GM18873 (cell line): Measurements from ENCODE around the gene CBS.
"Not testable (repeated sequence)": the region's sequence is repeated elsewhere in the genome, so short reads cannot be mapped to it uniquely, and the experiment has no call there.

Experiments used
- ATAC-seq: cut with Tn5 transposase; IDR thresholded peaks from one replicate; pipeline ENCODE4 v1.9.1; 2021; ENCODE audit warnings: mild to moderate bottlenecking, moderate library complexity, moderate number of reproducible peaks; ENCODE audit not compliant: unreplicated experiment, low FRiP score

The CBS gene

DNA sequence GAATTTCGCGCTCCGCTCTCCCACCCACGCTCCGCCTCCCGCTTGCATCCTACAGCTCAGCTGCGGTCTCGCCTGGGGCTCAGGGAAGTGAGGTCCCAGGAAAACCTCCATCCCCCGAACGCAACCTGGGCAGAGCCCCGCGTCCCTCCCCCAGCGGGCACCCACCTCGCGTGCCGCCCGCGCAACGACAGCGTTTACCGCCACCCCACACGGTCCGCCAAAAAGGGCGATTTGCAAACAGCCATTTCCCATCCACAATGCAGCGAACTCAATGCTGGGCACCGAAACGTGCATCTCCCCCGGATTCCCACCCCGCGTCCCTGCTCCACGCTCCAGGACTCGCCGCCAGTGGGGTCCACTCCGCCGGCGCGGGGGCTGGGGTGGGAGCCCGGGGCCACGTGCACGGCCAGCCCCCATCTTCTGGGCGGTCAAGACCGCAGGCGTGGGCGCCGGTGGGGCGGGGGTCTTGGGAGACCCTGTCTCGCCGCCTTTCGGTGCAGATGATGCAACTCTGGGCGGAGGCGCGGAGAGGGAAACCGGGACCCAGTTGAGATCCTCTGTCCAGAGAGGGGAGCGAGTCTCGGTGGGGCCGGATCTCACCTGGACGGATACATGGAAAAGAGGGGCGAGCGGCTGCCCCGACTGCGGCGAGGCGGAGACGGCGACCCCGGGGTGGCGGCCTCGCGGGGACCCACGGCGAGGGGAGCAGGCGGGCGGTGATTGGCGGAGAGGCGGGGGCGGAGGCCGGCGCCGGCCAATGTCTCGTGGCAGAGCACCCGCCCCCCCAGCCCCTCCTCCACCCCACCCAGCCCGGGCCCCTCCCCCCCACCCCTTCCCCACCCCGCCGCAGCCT, at the start of gene CBS:
CBS (minus strand) TSS at position 666 of the 853 bp plus-strand sequence. CDS start 3,642 bp downstream, outside the sequence.
- not testable (repeated sequence) for ATAC-seq

DNA sequence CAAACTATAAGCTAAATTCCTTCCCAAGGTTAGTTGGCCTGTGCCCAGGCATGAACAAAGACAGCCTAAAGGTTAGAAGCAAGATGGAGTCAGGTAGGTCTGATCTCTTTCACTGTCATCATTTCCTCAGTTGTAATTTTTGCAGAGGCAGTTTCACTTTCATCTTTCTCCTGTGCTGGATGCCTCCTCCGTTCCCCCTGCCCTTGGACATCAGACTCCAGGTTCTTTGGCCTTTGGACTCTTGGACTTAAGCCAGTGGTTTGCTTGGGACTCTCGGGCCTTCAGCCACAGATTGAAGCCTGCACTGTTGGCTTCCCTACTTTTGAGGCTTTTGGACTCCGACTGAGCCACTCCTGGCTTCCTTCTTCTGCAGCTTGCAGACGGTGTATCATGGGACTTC, 40.3 kb upstream of the CBS start:
- not testable (repeated sequence) for ATAC-seq

DNA sequence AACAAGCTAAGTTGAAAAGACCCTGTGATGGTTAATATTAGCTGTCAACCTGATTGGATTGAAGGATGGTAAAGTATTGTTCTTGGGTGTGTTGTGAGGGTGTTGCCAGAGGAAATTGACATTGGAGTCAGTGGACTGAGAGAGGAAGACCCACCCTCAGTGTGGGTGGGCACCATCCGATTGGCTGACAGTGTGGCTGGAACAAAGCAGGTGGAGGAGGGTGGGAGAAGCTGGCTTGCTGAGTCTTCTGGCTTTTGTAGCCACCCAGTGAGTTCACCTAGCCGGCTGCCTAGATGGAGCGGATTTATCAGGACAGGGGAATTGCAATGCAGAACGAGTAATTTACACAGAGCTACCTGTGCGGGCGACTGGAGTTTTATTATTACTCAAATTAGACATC, 38.8 kb upstream of the CBS start:
- ATAC-seq: not testable (repeated sequence)

DNA sequence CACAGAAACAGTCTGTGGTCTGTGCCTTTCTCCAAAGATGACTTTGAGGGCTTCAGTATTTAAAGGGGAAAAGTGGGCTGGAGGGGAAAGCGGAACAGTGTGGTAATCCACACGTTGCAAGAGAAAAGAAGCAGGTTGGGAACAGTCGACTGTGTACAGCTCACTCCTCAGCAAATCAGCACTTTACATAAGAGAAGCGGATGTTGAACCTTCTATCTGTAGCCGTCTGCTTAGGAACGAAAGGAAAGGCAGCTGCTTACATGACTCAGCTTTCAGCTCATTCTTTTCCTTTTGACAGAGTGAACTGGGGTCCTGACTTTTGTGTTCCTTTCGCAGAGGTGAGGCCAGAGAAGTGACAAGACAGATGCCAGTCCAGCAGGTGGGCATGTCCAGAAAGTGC, 33.4 kb upstream of the CBS start:
- not testable (repeated sequence) for ATAC-seq

DNA sequence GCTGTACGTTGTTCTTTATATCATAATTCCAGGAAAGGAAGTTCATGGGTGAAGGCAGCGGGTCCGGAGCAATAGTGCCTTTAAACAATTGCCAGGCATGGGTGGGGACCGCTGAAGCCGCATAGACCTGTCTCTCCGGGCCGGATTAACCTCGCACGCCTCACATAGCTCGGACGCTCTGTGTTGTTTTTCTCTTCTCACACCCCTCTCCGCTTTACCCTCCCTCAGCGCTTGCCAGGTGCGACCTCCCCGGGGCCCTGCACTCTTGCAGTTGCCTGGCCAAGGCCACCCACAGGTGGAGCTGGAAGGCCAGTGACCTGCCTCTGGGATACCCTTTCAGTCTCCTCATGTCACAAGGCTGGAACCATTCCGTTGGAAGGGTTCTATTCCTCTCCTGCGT, 32.5 kb upstream of the CBS start:
- ATAC-seq: not testable (repeated sequence)

DNA sequence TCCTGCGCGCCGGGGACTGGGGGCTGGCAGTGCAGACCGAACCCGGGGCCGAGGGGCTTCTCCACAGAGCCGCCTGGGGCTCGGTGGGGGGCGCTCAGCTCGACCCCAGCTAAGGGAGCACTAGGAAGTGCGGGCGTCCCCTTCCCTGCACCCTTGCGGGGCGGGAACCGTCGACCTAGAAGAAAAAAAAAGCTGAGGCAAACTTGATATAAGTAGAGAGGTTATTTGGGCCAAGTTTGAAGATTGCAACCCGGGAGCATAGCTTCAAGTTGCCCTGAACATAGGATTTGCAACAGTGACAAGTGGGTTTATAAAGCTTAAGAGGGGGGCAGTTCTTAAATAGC, 32.1 kb upstream of the CBS start:
- not testable (repeated sequence) for ATAC-seq

DNA sequence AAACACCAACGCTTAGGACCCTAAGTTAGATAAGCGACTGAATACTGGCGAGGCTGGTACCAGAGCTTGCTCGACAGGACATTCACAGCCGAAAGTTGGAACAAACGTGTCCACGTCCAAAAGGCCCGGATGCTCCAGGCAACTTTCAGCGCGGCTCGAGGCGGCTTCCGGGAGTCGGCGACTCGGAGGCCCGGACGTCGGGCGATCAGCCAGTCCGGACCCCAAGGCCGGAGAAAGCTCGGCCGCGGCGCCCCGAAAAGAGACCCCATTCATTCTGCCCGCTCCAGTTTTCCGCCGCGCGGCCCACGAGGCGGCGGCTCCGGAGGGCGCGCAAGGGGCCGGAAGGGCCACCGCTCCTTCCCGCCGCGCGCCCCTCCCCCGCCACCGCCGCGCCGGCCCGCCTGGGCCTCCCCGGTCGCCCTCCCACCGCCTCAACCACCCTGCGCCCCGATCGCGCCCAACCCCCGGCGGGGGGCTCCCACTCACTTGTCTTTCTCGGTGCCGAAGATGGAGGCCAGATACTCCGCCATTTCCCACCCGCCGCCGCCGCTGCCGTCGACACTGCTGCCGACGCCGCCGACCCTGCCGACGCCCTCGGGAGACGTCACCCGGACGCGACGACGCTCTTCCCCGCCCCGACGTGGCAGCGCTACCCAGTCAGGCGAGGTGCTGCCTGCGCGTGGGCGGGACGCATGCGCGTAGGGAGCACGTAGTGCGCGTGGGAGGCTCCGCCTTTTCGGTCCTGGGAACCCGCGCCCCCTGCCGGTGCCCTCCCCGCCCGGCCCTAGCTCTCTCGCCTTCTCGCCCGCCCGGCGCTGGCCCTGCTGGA, 31.5 kb upstream of the CBS start, which contains the start of gene U2AF1:
U2AF1 (minus strand) TSS at position 606 of the 829 bp plus-strand sequence; CDS start at position 530, 76 bp downstream.
- ATAC-seq: not testable (repeated sequence)

DNA sequence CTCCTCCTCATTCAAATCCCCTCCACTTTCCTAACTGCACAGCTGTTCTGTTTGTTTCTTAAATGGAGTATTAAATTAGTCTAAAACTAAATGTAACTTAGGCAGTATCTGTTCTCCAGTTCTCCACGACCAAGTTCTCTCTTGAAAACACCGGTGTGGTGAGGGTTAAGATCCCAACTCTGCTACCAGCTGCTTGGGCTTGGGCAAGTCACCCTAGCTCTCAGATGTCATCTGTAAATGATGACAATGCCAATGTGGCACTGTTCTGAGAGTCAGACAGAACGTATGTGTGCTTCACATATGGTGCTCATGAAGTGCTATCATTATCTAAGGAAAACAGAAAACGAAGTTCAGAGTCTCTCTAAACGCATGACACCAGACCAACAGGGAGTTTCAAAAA, 29.0 kb upstream of the CBS start:
- ATAC-seq: not testable (repeated sequence)

DNA sequence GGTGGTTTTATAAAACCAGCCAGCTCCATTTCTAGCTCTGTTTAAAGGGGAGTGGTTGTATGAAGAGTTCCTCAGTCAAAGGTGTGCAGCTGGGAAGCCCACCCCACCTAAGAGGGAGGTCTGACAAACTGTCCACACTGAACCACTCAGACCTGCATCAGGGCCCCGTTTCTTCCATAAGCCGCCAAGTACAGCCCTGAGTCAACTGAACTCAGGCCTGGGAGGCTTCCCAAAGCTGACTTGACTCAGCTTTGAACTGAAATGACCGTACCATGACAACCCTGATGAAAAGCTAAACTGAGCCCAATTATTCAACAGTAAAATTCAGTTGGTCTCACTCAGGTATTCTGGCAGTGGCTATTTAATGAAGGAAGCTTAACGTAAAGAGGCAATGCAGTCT, 26.6 kb upstream of the CBS start:
- not testable (repeated sequence) for ATAC-seq

DNA sequence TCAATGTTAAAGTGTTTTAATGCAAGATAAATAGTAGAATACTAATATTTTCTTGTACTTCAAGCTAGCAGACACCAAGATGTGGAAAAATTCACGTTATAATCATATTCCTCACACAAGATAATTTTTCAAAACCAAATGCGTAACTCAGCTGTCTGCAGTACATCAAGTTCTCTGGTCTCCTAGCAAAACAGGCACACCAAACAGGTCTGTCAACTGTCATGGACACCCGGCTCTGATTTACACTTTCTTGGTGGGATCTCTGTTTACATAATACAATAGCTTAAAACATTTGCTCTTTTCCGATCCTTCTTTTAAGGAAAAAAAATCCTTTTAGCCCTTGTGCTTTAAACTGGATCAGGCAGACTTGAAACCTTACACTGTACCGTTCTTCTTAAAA, 26.0 kb upstream of the CBS start:
- not testable (repeated sequence) for ATAC-seq

DNA sequence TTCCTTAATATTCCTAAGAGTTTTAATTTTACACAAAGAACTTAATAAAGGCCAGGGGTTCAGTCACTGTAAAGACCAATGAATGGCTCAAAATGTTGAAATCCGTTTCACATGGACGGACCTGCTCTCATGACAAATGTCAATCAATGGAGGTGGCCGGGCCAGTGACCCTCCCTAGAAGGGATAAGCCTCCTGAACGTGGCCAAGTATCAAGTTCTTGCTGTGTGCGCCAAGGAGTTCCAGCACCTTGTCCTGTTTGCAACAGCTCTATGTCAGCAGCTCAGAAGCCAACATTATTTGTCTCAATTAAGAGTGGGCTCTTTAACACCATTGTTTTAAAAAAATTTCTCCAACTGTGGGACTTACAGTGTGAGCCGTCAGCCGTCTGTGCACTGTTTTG, 25.4 kb upstream of the CBS start:
- not testable (repeated sequence) for ATAC-seq

DNA sequence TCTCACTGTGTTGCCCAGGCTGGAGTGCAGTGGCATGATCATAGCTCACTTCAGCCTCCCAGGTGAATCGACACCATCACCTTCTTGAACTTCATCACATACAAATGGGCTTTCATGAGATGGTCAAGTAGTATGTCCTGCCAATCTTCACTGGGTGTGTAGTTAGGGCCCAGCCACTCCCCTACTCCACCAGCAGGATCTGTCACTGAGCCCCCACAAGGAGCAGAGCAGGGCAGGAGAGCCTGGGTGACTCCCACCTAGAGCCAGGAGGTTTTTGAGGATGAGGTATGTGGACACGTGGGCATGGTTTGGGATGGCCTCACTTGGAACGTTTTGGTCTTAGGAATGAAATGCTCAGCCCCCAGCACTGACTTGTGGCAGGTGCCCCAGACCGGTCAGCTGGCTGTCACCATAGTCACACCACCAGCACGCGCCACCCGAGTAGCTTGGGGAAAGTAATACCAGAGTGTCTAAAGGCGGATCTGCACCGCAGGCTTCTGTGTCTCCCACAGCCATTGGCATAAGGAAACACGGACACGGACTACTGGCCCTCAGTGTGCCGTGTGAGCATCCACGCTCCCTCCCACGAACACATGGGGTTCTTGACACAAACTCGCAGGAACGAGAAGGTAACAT, 16.5 kb upstream of the CBS start:
- not testable (repeated sequence) for ATAC-seq

DNA sequence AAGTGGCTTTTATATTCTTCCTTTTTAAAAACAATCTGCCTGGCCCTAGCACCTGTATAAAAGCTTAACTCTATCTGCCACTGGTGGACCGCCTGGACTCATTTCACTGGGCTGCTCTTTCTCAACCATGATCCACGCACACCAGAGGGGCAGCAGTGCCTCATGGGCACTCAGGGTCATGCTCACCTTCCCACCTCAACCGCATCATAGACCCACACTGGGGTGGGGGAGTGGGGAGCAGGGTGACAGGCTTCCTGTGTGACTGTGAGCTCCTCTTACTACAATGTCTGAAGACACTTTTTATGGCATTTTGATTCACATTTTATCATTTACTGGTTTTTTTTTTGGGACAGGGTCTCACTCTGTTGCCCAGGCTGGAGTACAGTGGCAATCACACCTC, 15.3 kb upstream of the CBS start:
- ATAC-seq: not testable (repeated sequence)

DNA sequence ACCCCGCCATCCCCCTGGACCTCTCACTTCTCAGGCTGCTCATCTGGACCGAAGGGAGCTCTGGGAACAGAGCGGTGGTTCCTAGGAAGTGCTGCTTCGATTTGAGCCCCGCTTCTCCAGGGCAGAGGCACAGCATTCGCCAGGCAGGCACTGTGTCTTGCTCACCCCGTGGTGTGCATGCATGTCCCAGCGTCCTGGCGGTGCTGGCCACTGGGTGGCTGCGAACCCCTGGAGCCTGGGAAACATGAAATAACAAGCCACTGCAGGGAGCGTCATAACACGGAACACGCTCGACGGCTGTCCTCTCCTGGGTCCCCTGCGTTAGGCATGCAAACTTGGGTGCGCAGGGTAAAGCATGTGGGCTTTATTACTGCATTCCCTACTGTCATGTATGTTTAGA, 13.8 kb upstream of the CBS start:
- ATAC-seq: not testable (repeated sequence)

DNA sequence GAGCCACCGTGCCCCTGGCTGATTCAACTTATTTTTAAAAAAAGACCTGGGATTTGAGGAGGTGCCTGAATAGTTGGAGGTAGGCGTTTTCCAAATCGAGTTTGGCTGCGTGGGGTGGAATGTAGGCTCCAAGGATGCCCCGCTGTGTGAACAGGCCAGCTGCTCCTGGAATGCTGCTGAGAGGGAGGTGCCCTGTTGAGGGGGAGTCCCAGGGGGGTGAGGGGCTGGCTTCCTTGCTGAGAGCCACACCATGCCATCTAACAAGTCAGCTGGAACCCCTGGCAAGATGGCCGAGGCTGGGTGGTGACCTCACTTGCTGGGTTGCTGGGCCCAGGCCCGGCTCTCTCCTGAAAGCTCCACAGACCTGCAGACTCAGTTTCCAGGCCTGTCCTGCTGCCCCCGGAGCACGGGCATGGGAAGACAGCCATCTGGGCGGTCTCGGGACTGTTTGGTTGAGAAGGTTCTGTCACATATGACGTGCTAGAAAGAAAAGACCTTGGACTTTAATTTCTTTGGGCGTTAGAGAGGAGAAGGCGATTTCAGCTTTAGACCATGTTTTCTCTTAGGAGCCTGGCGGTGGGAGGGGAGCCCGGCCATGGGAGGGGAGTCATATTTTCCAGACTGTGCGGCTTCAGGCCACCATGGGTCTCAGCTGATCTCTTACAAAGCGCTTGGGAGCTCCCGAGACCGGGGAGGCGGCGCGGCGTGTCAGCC, 7.1 kb upstream of the CBS start:
- ATAC-seq: not testable (repeated sequence)

DNA sequence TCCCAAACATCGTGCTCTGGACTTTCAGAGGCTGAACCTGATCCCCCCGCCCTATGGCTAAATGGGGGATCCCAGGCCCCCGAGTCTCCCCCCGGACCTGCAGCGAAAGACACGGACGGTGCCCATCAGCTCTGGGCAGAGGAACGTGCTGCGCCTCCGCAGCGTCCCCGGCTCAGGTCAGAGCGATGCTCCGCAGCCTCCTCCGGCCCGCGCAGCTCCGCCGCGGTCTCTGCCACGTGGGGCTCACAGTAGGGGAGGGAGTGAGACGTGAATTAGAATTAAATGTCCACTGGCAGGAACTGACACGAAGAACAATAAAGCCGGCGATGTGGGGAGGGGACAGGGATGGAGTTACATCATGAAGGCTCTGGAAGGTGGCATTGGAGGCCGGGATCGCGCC, 1.0 kb upstream of the CBS start:
- ATAC-seq: not testable (repeated sequence)

DNA sequence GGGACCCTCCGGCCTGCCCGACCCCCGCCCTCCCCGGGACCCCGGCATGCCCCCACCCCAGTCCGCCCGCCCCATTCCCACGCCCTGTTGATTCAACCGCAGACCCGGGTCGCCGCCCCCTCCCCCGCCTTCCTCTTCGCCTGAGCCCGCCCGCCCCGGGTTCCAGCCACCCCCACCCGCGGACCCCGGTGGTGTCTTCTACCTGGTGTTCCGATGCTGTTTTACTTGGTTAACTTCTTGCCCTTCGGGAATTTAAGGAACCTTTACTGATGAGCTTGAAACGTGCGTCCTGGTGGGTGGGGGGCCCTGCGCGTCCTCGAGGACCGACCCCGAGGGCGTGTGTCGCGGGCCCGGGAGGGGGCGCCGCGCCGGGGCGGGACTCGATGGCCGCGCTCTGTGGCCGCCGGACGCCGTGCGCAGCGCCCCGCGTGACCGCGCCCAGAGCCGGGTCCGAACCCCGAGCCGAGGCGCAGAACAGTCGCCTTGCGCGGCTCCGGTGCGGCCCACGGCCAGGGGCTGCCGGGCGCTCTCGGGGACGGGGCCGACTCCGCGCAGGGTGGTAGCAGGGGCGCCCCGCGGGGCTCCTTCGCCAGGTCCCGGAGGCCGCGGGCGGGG, 495 bp upstream of the CBS start:
- not testable (repeated sequence) for ATAC-seq

DNA sequence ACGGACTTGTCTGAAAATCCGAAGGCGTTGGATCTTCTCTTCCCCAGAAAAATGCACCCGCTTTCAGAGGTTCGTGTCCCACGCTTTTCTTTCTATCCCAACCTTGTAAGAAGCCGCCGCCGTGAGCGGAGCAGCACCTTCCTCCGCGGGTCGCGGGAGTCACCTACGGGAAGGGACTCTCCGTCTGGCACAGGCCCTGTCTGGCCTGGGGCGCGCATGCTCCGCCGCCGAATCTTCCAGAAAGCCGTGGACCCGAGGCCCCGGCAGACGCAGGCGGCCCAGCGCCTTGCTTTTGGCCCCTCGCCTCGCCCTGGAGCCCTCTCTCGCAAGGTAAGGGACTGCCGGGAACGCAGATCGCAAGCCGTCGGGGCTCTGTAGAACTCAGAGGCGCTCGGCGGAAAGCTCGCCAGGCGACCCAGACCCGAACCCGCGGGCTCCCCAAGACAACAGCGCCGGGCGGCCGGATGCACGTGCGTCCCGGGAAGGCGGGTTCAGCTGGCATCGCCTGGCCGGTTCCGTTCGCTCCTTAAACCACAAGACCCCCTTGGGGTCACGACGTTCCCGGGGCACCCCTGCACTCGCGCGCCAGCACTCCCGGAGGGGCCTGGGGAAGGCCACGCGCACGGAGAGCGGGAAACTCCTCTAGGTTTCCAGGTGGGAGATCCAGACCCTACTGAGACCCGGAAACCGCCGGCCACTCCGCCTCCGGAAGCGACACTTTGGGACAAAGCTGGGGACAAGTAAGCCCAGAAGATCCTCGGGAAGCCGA, 1.1 kb downstream of the CBS start:
- not testable (repeated sequence) for ATAC-seq

DNA sequence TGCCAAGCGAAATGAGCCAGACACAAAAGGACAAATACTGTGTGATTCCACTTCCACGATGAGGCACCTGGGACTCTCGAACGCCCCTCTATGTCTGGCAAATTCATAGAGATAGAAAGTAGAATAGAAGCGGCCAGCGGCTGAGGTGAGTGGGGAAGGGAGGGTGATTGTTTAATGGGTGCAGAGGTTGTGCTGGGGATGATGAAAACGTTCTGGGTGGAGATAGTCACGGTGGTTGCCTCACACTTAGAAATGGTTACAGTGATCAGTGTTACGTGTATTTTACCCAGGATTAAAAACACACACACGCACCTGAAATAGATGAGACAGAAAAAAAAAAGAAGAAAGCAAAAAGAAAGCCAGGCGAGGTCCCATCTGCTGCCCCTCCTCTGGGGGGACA, 2.9 kb downstream of the CBS start:
- ATAC-seq: not testable (repeated sequence)
